Bronchial epithelial cell (primary cell): ENCODE measurements around the gene STXBP6. TPM values are rescaled to one million over a fixed set of nuclear protein-coding genes. Genes with fewer than 3 reads are reported as not detected.

ENCODE experiments used
- DNase-seq: peaks from one replicate; pipeline ENCODE4 v3.0.0-alpha.2; 2010; ENCODE audit warnings: low read depth
- FAIRE-seq: peaks from 2 replicates; lab custom pipeline; 2011; peaks lifted over from hg19 to GRCh38; lab: Jason Lieb, UNC
- H3K27me3 ChIP-seq: 2 replicates; pipeline ENCODE4 v1.5.1; 2011; ENCODE audit warnings: low read length; ENCODE audit not compliant: control insufficient read depth, insufficient read depth
- H3K36me3 ChIP-seq: 2 replicates; pipeline ENCODE4 v1.5.1; 2011; ENCODE audit warnings: low read length; ENCODE audit not compliant: control insufficient read depth, insufficient read depth
- H3K4me3 ChIP-seq: 2 replicates; pipeline ENCODE4 v1.5.1; 2011; ENCODE audit warnings: mild to moderate bottlenecking, low read depth, low read length, control low read depth
- CTCF ChIP-seq: IDR thresholded peaks from 2 replicates; pipeline ENCODE4 v1.5.1; 2011; ENCODE audit warnings: mild to moderate bottlenecking, moderate library complexity, low read length, control low read depth, inconsistent platforms; ENCODE audit not compliant: insufficient read depth, severe bottlenecking
- total RNA-seq: library from RNA; depleted of rRNA; stranded (reverse); fragments of >200 nt; gene quantifications from 2 replicates; pipeline ENCODE4 v1.2.1, GENCODE V29; 2014

STXBP6 gene
- total RNA-seq, 1 donor from 2014 or later: not detected

- DNase-seq (no peak), FAIRE-seq (no peak)
- Histone ChIP-seq H3K36me3 (no peaks in the 10 kb centered on the region), H3K4me3 (no peak overlapping the region), H3K27me3 (no peaks in the 10 kb centered on the region)
- TF ChIP-seq CTCF: no peak
Measured at GRCh38 chr14:24954037-24954699, 95.8 kb downstream of the STXBP6 start.

DNA sequence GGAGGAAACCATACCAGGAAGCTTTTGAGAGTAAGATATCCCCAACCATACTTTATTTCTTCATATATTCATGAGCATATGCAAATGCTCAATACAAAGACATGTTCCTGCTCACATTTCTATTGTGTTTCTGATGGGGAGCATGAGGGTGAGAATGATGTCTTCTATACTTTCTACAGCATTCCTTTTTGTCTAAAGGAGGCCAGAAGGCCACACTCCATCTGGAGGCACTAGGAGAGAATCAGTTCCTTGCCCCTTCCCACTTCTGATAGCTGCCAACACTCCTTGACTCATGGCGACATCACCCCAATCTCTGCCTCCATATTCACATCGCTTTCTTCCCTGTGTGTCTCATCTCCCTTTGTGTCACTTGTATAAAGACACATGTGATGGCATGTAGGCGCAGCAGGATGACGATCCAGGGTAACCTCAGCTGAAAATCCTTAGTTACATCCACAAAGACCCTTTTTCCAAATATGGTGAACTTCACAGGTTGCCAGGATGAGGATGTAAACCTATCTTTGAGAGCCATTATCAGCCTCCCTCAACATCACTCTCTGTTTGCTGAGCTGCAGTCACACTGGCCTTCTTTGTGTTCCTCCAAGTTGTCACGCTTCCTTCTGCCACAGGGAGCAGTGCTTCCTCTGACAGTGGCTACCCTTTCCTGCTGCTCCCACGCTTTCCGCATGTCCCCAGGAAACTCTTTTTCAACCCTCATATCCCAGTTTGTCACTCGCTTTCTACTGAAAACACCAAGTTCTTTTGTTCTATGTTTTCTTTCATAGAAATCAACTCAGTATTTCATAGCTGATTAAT lies 96.9 kb downstream of the STXBP6 start:
- FAIRE-seq (peak; percentile 47), DNase-seq (no peak)
- Histone ChIP-seq H3K4me3 (no peak overlapping the region), H3K27me3 (no peaks in the 10 kb centered on the region), H3K36me3 (no peaks in the 10 kb centered on the region)
- no peak for TF ChIP-seq CTCF

GRCh38 chr14:24948261-24948847 lies 101.6 kb downstream of the STXBP6 start:
- Histone ChIP-seq H3K36me3 (no peaks in the 10 kb centered on the region), H3K4me3 (no peak overlapping the region), H3K27me3 (no peaks in the 10 kb centered on the region)
- DNase-seq (no peak), FAIRE-seq (no peak)
- no peak for TF ChIP-seq CTCF

GRCh38 chr14:24947131-24947530 lies 102.8 kb downstream of the STXBP6 start:
- no peak overlapping the region for H3K4me3 ChIP-seq
- no peaks in the 10 kb centered on the region for H3K36me3 ChIP-seq
- TF ChIP-seq CTCF: no peak
- no peaks in the 10 kb centered on the region for H3K27me3 ChIP-seq
- DNase-seq (no peak), FAIRE-seq (no peak)

GRCh38 chr14:24944800-24945199 lies 105.1 kb downstream of the STXBP6 start:
- Histone ChIP-seq H3K4me3 (no peak overlapping the region), H3K36me3 (no peaks in the 10 kb centered on the region), H3K27me3 (no peaks in the 10 kb centered on the region)
- TF ChIP-seq CTCF: no peak
- DNase-seq (no peak), FAIRE-seq (no peak)
